RWPE2 (cell line): ENCODE data around the gene USP16.

Source experiments
- ATAC-seq: fragments of 200-7000 bp; cut with Tn5 transposase; 3 replicates; pipeline ENCODE4 v1.9.1; 2021; ENCODE audit warnings: low read depth
- DNase-seq: peaks from one replicate; pipeline ENCODE4 v3.0.0-alpha.2; 2020; ENCODE audit warnings: low spot score
- H3K27ac ChIP-seq: fragments of 450-650 bp; 2 replicates; pipeline ENCODE4 v1.5.1; 2017; ENCODE audit warnings: mild to moderate bottlenecking; ENCODE audit not compliant: poor library complexity, severe bottlenecking
- H3K27me3 ChIP-seq: fragments of 250-450 bp; sonication (Bioruptor Pico); 2 replicates; pipeline ENCODE4 v1.5.1; 2021; ENCODE audit warnings: mild to moderate bottlenecking, moderate library complexity; ENCODE audit not compliant: insufficient read depth, poor library complexity, severe bottlenecking
- H3K36me3 ChIP-seq: fragments of 250-450 bp; sonication (Bioruptor Pico); 2 replicates; pipeline ENCODE4 v1.5.1; 2020; ENCODE audit warnings: low read depth, mild to moderate bottlenecking, moderate library complexity
- H3K4me1 ChIP-seq: fragments of 250-450 bp; sonication (Bioruptor Pico); 2 replicates; pipeline ENCODE4 v1.5.1; 2021; ENCODE audit warnings: mild to moderate bottlenecking, moderate library complexity; ENCODE audit not compliant: insufficient read depth, poor library complexity, severe bottlenecking
- H3K4me3 ChIP-seq: fragments of 250-450 bp; sonication (Bioruptor Pico); 2 replicates; pipeline ENCODE4 v1.5.1; 2021; ENCODE audit warnings: mild to moderate bottlenecking, moderate library complexity; ENCODE audit not compliant: severe bottlenecking
- H3K9me3 ChIP-seq: fragments of 250-450 bp; sonication (Bioruptor Pico); 2 replicates; pipeline ENCODE4 v1.5.1; 2021; ENCODE audit warnings: mild to moderate bottlenecking, moderate library complexity; ENCODE audit not compliant: severe bottlenecking
- TF ChIP-seq, protein P1 (sequence below): fragments of 450-650 bp; IDR thresholded peaks from one replicate; pipeline ENCODE4 v1.5.1; 2017; ENCODE audit warnings: mild to moderate bottlenecking, moderate library complexity; ENCODE audit not compliant: poor library complexity, severe bottlenecking

USP16 gene

DNA sequence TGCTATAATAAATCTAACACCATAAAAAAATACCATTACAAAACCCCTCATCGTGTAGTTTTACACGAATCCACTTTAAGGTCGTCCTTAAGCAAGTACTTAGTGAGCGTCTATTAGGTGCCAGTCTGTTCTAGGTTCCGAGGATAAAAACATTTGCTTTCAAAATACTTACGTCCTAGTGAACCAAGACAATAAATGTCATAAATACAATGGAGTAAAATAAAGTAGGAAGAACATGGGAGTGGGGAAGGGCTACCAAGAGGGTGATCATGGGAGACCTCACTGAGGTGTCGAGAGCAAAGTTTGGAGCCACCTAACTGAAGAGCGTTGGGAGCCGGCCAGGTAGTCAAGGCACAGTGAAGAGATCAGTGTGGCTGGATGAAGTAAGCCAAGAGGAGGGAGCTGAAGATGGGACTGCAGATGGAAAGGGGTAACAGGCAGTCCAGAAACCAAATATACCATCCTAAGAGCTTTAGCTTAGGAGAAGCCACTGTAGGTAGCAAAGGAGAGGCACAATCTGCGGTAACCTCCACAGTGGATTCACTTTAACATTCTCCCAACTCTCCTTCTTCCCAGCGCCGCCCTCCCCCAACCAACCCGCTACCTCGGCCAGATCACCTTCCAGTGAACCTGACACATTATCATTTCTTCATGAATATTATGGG, 32.5 kb upstream of the USP16 start:
- Histone ChIP-seq H3K27me3 (no peaks in the 10 kb centered on the region), H3K27ac (peak overlapping the region; percentile 63), H3K4me1 (peaks cover 14% of the 10 kb centered on the region), H3K4me3 (peak overlapping the region; percentile 60), H3K36me3 (peaks cover 8% of the 10 kb centered on the region), H3K9me3 (no peaks in the 10 kb centered on the region)
- DNase-seq: no peak
- TF ChIP-seq, protein P1, sequence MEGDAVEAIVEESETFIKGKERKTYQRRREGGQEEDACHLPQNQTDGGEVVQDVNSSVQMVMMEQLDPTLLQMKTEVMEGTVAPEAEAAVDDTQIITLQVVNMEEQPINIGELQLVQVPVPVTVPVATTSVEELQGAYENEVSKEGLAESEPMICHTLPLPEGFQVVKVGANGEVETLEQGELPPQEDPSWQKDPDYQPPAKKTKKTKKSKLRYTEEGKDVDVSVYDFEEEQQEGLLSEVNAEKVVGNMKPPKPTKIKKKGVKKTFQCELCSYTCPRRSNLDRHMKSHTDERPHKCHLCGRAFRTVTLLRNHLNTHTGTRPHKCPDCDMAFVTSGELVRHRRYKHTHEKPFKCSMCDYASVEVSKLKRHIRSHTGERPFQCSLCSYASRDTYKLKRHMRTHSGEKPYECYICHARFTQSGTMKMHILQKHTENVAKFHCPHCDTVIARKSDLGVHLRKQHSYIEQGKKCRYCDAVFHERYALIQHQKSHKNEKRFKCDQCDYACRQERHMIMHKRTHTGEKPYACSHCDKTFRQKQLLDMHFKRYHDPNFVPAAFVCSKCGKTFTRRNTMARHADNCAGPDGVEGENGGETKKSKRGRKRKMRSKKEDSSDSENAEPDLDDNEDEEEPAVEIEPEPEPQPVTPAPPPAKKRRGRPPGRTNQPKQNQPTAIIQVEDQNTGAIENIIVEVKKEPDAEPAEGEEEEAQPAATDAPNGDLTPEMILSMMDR: no peak
- ATAC-seq: peak; percentile 13

DNA sequence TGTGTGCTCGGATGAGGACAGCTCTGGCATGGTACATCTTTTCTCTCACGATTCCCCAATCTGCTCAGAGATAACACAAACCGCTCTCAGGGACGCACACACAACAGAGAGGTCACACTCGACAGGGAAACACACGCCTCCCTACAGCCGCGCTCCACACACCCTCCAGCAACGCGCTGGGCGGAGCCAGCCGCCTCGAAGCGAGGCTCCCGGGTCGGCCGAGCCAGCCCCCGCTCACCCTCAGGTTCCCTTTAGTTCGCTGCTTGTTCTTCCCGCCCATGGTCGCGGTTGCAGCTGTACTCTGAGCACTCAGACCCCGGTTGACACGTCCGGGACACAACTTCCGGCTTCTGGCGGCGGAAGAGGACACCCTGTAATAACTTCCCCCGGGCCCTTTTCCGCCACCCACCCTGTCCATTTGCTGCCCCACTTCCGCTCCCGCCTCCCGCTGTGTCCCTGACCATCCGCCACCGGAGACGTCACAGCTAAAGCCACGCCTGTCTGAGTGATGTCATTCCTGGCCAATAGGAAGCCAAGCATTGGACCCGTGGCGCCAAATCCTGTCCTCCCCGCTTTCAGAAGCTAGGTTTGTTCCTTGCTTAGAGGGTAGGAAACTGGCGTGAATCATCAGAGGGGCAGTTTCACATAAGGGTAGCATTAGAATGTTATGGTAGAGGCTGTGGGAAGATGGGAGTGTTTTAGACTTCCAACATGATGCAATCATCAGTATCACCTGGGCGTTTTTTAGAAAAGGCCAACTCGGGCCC, 31.8 kb upstream of the USP16 start, which contains the start of gene LTN1:
Gene LTN1, minus strand, starts transcription at position 352 of the 767 bp plus-strand sequence. Its CDS starts 72 bp downstream, at position 280.
- H3K9me3 ChIP-seq: no peaks in the 10 kb centered on the region
- H3K36me3 ChIP-seq: peaks cover under 1% of the 10 kb centered on the region
- H3K4me3 ChIP-seq: peak within 1 kb of the TSS; percentile 60
- peak; percentile 92 for ATAC-seq
- H3K27me3 ChIP-seq: no peaks in the 10 kb centered on the region
- DNase-seq: peak; percentile 99
- TF ChIP-seq, protein P1: no peak
- H3K4me1 ChIP-seq: peaks cover 14% of the 10 kb centered on the region
- H3K27ac ChIP-seq: peak within 1 kb of the TSS; percentile 63

DNA sequence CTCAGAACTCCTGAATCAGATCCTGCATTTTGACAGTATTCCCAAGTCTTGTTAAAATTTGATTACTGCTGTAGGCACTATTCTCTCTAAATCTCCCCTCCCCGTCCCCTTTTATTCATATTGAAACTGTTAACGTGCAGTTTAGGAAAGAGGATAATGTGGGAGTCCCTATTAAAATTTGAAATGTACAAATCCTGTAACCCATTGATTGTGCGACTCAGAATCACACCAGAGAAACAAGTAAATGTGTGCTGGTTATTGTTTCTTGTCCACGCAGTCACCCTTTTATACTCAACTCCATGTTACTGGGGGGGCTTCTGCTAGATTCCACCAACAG, 31.2 kb upstream of the USP16 start:
- H3K27me3 ChIP-seq: no peaks in the 10 kb centered on the region
- TF ChIP-seq, protein P1: no peak
- ATAC-seq (no peak), DNase-seq (no peak)
- H3K4me1 ChIP-seq: peaks cover 14% of the 10 kb centered on the region
- H3K36me3 ChIP-seq: no peaks in the 10 kb centered on the region; the same call in none of the 2 replicates
- peak overlapping the region; percentile 60 for H3K4me3 ChIP-seq
- H3K27ac ChIP-seq: peak overlapping the region; percentile 63
- no peaks in the 10 kb centered on the region for H3K9me3 ChIP-seq

DNA sequence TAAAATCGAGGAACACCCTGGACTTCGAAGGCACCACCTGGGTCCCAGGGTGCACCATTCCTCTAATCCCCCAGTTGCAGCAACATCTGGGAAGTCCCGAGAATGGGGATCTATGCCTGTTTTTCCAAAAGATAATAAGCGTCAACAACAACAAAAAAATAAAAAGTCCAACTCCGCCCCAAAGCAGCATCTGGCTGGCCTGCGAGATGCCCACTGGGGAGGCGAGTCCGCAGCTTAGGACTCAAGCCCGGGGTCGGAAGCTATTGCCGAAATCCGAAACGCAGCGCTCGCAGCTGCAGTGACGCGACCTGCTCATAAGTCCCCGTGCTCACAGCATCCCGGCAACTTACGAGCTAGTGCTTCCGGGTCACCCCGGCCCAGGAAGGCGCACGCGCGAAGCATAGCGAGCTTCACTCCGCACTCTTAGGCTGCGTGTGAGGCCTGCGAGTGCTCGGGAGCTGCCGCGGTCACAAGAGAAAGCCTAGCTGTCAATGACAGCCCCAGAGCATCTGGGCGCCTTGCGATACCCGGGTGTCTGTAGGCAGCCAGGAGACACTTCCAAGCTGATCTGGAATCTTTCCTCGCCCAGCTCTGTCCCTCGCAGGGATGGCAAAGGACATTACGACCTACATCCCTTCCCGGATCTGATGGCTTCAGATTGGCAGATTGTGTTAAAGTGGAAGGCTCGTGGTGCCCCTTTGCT, 21.9 kb upstream of the USP16 start:
- ATAC-seq (peak; percentile 99), DNase-seq (peak; percentile 93)
- peak overlapping the region; percentile 66 for H3K27ac ChIP-seq
- H3K36me3 ChIP-seq: peaks cover 23% of the 10 kb centered on the region
- peak overlapping the region; percentile 46 for H3K4me3 ChIP-seq
- no peaks in the 10 kb centered on the region for H3K4me1 ChIP-seq
- TF ChIP-seq, protein P1: no peak
- no peaks in the 10 kb centered on the region for H3K9me3 ChIP-seq
- no peaks in the 10 kb centered on the region for H3K27me3 ChIP-seq
